Parathyroid adenoma (tissue), 2 donors: ENCODE measurements around the gene IFI27.

Experiments used
- H2AFZ ChIP-seq: fragments of 300-600 bp; sonication (generic); one replicate; pipeline ENCODE4 v1.7.0; 2017; ENCODE audit warnings: antibody characterized with exemption, mild to moderate bottlenecking
- H3K27ac ChIP-seq: fragments of 300-600 bp; sonication (generic); one replicate; pipeline ENCODE4 v1.7.0; 2017
- H3K27me3 ChIP-seq: fragments of 300-600 bp; sonication (generic); one replicate; pipeline ENCODE4 v1.7.0; 2017; ENCODE audit warnings: low read length; ENCODE audit not compliant: control insufficient read depth, insufficient read depth
- H3K36me3 ChIP-seq: fragments of 300-600 bp; sonication (generic); one replicate; pipeline ENCODE4 v1.7.0; 2017; ENCODE audit warnings: low read length; ENCODE audit not compliant: control insufficient read depth, insufficient read depth
- H3K4me1 ChIP-seq: fragments of 300-600 bp; sonication (generic); one replicate; pipeline ENCODE4 v1.7.0; 2017; ENCODE audit warnings: control low read depth
- H3K4me2 ChIP-seq: fragments of 300-600 bp; sonication (generic); one replicate; pipeline ENCODE4 v1.7.0; 2017; ENCODE audit warnings: low read length
- H3K4me3 ChIP-seq: fragments of 300-600 bp; sonication (generic); one replicate; pipeline ENCODE4 v1.7.0; 2017; ENCODE audit warnings: low read depth, low read length
- H3K79me2 ChIP-seq: fragments of 300-600 bp; sonication (generic); one replicate; pipeline ENCODE4 v1.7.0; 2017; ENCODE audit warnings: control low read depth
- H3K9ac ChIP-seq: fragments of 300-600 bp; sonication (generic); one replicate; pipeline ENCODE4 v1.7.0; 2017; ENCODE audit warnings: mild to moderate bottlenecking
- H3K9me3 ChIP-seq: fragments of 300-600 bp; sonication (generic); one replicate; pipeline ENCODE4 v1.7.0; 2017; ENCODE audit warnings: low read length; ENCODE audit not compliant: control insufficient read depth
- TF ChIP-seq, protein P1 (sequence below): fragments of 300-600 bp; sonication (generic); IDR thresholded peaks from one replicate; pipeline ENCODE4 v1.7.0; 2017; ENCODE audit warnings: antibody characterized with exemption, mild to moderate bottlenecking
- donor health status: primary hyperparathyroidism.

Gene IFI27

DNA sequence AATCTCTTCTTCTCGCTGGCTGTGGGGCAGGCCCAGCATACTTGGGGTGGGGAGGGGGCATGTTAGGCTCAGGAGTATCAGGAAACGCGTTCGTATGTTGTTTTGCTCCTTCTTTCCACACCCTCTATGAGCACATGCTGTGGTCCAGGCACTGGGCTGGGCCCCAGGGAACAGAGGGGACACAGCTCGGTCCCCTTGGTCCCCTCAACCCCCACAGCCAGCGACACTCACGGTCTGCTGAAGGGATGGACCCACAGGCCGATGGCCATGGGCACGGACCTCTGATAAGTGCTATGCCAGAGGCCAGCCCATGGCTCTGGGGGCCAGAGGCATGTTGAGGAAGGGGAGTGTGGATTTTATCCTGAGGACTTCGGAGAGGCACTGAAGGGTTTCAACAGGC, 6.2 kb downstream of the IFI27 start:
- Histone ChIP-seq H3K4me2 (no peak overlapping the region), H3K79me2 (no peaks in the 10 kb centered on the region), H3K27me3 (no peaks in the 10 kb centered on the region), H3K27ac (no peak overlapping the region), H3K9me3 (no peaks in the 10 kb centered on the region), H3K9ac (no peak overlapping the region), H3K4me3 (no peak overlapping the region), H2AFZ (no peak overlapping the region), H3K4me1 (no peaks in the 10 kb centered on the region), H3K36me3 (no peaks in the 10 kb centered on the region)
- TF ChIP-seq, protein P1, sequence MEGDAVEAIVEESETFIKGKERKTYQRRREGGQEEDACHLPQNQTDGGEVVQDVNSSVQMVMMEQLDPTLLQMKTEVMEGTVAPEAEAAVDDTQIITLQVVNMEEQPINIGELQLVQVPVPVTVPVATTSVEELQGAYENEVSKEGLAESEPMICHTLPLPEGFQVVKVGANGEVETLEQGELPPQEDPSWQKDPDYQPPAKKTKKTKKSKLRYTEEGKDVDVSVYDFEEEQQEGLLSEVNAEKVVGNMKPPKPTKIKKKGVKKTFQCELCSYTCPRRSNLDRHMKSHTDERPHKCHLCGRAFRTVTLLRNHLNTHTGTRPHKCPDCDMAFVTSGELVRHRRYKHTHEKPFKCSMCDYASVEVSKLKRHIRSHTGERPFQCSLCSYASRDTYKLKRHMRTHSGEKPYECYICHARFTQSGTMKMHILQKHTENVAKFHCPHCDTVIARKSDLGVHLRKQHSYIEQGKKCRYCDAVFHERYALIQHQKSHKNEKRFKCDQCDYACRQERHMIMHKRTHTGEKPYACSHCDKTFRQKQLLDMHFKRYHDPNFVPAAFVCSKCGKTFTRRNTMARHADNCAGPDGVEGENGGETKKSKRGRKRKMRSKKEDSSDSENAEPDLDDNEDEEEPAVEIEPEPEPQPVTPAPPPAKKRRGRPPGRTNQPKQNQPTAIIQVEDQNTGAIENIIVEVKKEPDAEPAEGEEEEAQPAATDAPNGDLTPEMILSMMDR: no peak

DNA sequence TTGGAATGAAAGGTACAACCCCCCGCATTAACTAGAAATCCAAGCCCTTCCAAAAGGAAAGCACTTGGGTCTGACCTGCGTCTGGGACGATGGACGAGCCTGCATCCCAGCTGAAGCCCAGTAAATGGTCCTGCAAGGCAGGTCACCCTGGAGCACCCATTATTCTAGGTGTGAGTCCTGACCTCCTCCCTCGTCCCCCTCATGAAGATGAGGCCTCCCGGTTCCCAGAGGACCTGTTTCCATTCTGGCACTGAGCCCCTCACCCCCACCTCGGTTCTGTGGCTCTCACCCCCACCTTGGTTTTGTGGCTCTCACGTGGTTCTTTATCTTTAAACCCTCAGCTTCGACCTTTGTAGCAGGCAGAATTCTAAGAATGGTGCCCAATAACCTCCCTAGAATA, 7.3 kb downstream of the IFI27 start:
- TF ChIP-seq, protein P1: no peak
- no peaks in the 10 kb centered on the region for H3K4me1 ChIP-seq
- no peaks in the 10 kb centered on the region for H3K36me3 ChIP-seq
- H3K9me3 ChIP-seq: no peaks in the 10 kb centered on the region
- no peaks in the 10 kb centered on the region for H3K27me3 ChIP-seq
- H3K9ac ChIP-seq: no peak overlapping the region
- no peak overlapping the region for H2AFZ ChIP-seq
- H3K4me3 ChIP-seq: no peak overlapping the region
- no peak overlapping the region for H3K4me2 ChIP-seq
- no peaks in the 10 kb centered on the region for H3K79me2 ChIP-seq
- H3K27ac ChIP-seq: no peak overlapping the region

DNA sequence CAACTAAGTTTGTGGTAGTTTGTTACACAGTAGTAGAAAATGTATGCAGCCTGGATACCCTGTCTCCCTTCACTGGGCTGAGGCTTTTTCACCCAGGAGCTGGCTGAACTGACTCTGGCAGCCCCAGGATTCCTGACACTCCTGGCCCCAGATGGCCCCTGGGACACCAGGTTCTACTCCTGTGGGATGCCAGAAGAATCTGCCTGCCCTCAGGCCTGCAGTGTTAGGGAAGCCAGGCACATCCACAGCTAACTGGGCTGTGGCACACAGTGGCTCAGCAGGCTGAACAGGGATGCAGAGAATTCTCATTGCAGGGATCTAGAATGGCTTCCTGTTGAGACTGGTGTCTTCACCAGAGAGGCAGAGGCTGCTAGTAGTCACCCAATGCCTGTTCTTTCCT, 8.5 kb downstream of the IFI27 start:
- H3K4me2 ChIP-seq: no peak overlapping the region
- TF ChIP-seq, protein P1: no peak
- H3K27me3 ChIP-seq: no peaks in the 10 kb centered on the region
- H3K9me3 ChIP-seq: no peaks in the 10 kb centered on the region
- no peak overlapping the region for H3K9ac ChIP-seq
- no peak overlapping the region for H3K4me3 ChIP-seq
- no peak overlapping the region for H3K27ac ChIP-seq
- no peak overlapping the region for H2AFZ ChIP-seq
- H3K79me2 ChIP-seq: no peaks in the 10 kb centered on the region
- H3K36me3 ChIP-seq: no peaks in the 10 kb centered on the region
- no peaks in the 10 kb centered on the region for H3K4me1 ChIP-seq

DNA sequence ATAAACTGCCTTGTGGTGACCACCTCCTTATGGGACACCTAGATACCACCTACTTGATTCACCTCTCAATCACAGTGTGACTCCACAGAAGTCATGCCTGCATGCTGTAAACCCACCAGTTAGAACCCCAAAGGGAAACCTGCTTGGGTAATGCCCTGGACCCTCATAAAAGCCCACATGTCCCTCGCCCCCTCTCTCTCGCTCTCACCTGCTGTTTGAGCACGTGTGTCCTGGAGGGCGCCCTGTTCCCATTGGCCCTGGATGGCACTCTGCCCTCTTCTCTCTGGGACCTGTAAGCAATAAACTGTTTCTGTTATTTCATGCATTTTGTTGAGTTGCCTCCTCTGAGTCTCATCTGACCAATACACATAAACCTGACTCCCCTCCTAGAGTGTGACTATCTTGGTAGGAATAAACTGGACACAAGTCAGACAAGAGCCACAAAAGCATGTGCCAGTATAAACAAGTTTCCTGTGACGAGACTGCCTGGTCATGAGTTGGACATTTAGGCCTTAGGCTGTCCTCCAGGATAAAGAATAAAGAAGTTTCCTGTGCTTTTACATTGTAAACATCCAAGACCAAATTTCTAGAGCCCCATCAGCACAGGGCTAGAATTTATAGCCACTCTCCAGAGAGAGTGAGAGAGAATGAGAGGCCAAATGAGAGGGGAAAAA, 10.3 kb downstream of the IFI27 start:
- H3K9ac ChIP-seq: no peak overlapping the region
- H3K4me3 ChIP-seq: no peak overlapping the region
- no peaks in the 10 kb centered on the region for H3K9me3 ChIP-seq
- H3K79me2 ChIP-seq: no peaks in the 10 kb centered on the region
- no peak overlapping the region for H2AFZ ChIP-seq
- TF ChIP-seq, protein P1: no peak
- H3K27ac ChIP-seq: no peak overlapping the region
- H3K27me3 ChIP-seq: no peaks in the 10 kb centered on the region
- no peaks in the 10 kb centered on the region for H3K36me3 ChIP-seq
- H3K4me1 ChIP-seq: no peaks in the 10 kb centered on the region
- H3K4me2 ChIP-seq: no peak overlapping the region

DNA sequence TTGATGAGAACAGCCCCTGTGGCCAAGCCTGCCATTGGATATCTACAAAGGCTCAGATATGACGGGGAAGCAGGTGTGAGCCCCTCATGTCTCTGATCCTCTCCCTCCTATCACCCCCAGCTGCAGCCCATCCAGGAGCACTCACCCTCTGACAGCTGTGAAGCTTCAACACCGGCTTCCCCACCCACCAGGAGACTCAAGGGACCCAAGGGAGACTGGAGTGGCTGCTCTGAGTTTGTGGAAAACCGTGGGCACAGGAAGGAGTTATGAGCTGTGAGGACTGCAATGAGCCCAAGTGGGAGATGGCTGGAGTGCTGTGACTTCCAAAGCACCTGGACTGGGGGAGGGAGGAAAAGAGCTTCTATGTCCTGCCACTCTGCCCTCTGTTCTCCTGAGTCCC, 10.9 kb downstream of the IFI27 start:
- Histone ChIP-seq H3K27me3 (no peaks in the 10 kb centered on the region), H3K4me3 (no peak overlapping the region), H3K9me3 (no peaks in the 10 kb centered on the region), H2AFZ (no peak overlapping the region), H3K4me2 (no peak overlapping the region), H3K9ac (no peak overlapping the region), H3K36me3 (no peaks in the 10 kb centered on the region), H3K4me1 (no peaks in the 10 kb centered on the region), H3K79me2 (no peaks in the 10 kb centered on the region), H3K27ac (no peak overlapping the region)
- TF ChIP-seq, protein P1: no peak
